HG03439 (cell line): Measurements from ENCODE around the gene PLIN3.
"Not testable (repeated sequence)": the region's sequence is repeated elsewhere in the genome, so short reads cannot be mapped to it uniquely, and the experiment has no call there.

ENCODE experiments used
- ATAC-seq: cut with Tn5 transposase; IDR thresholded peaks from one replicate; pipeline ENCODE4 v1.9.1; 2021; ENCODE audit warnings: mild to moderate bottlenecking, moderate library complexity; ENCODE audit not compliant: unreplicated experiment

Gene PLIN3

GRCh38 chr19:4891066-4891465 is 23.6 kb upstream of the PLIN3 start:
- ATAC-seq = no peak

GRCh38 chr19:4889034-4889815 is 21.8 kb upstream of the PLIN3 start:
- no peak for ATAC-seq

- not testable (repeated sequence) for ATAC-seq
These were observed 20.3 kb upstream of the PLIN3 start for GRCh38 chr19:4887803-4888202.

- not testable (repeated sequence) for ATAC-seq
These were observed 17.5 kb upstream of the PLIN3 start for GRCh38 chr19:4884993-4885392.

GRCh38 chr19:4882874-4883273 is 15.4 kb upstream of the PLIN3 start:
- not testable (repeated sequence) for ATAC-seq

- no peak for ATAC-seq
These were observed 11.6 kb upstream of the PLIN3 start for GRCh38 chr19:4879041-4879440.

- no peak for ATAC-seq
These were observed 11.1 kb upstream of the PLIN3 start for GRCh38 chr19:4878491-4878968.

GRCh38 chr19:4877753-4878490 is 10.5 kb upstream of the PLIN3 start:
- ATAC-seq = no peak

GRCh38 chr19:4873930-4874329 is 6.5 kb upstream of the PLIN3 start:
- no peak for ATAC-seq

- ATAC-seq = no peak
These were observed 4.2 kb upstream of the PLIN3 start for GRCh38 chr19:4871711-4872110.

GRCh38 chr19:4870025-4870700 is 2.7 kb upstream of the PLIN3 start:
- no peak for ATAC-seq

- no peak for ATAC-seq
These were observed 893 bp upstream of the PLIN3 start for GRCh38 chr19:4868286-4868834.

- no peak for ATAC-seq
These were observed 657 bp downstream of the PLIN3 start for GRCh38 chr19:4866595-4867424.

GRCh38 chr19:4861147-4861546 is 6.3 kb downstream of the PLIN3 start:
- no peak for ATAC-seq

- no peak for ATAC-seq
These were observed 7.8 kb downstream of the PLIN3 start for GRCh38 chr19:4859697-4860096.

GRCh38 chr19:4856468-4856867 is 11.0 kb downstream of the PLIN3 start:
- ATAC-seq = not testable (repeated sequence)

GRCh38 chr19:4853506-4853905 is 14.0 kb downstream of the PLIN3 start:
- not testable (repeated sequence) for ATAC-seq

GRCh38 chr19:4852484-4852883 is 15.0 kb downstream of the PLIN3 start:
- ATAC-seq = no peak

- no peak for ATAC-seq
These were observed 15.7 kb downstream of the PLIN3 start for GRCh38 chr19:4851551-4852290.

- ATAC-seq = no peak
These were observed 18.4 kb downstream of the PLIN3 start for GRCh38 chr19:4849019-4849418.
